Stimulated activated CD4-positive, alpha-beta T cell treated with anti-CD3 and anti-CD28 coated beads, Interleukin-2, amount 100 ng/mL, for 48 hours (primary cell): ENCODE data around the gene SIN3B.
"Not testable (repeated sequence)": the region's sequence is repeated elsewhere in the genome, so short reads cannot be mapped to it uniquely, and the experiment has no call there.

ENCODE experiments used
- DNase-seq, 2 donors: peaks; one replicate each; pipeline ENCODE4 v3.0.0-alpha.2; 2020

The SIN3B gene

GRCh38 chr19:16871871-16872270, 42.7 kb downstream of the SIN3B start:
- no peak for DNase-seq

- DNase-seq: no peak
Measured at GRCh38 chr19:16872728-16873127, 43.5 kb downstream of the SIN3B start.

GRCh38 chr19:16873594-16873993, 44.4 kb downstream of the SIN3B start:
- no peak for DNase-seq

GRCh38 chr19:16874250-16874977, 45.2 kb downstream of the SIN3B start:
- DNase-seq: no peak

- DNase-seq: not testable (repeated sequence)
Measured at GRCh38 chr19:16874978-16875299, 45.7 kb downstream of the SIN3B start.

- no peak for DNase-seq
Measured at GRCh38 chr19:16875584-16876555, 46.7 kb downstream of the SIN3B start.

GRCh38 chr19:16876904-16877361, 47.7 kb downstream of the SIN3B start:
- no peak for DNase-seq

- DNase-seq: no peak
Measured at GRCh38 chr19:16877581-16877980, 48.4 kb downstream of the SIN3B start.

- DNase-seq: no peak
Measured at GRCh38 chr19:16878181-16878965, 49.2 kb downstream of the SIN3B start.

- DNase-seq: no peak
Measured at GRCh38 chr19:16880884-16881554, 51.8 kb downstream of the SIN3B start.

GRCh38 chr19:16882146-16882545, 52.9 kb downstream of the SIN3B start:
- no peak for DNase-seq

GRCh38 chr19:16883522-16883921, 54.3 kb downstream of the SIN3B start:
- no peak for DNase-seq

- no peak for DNase-seq
Measured at GRCh38 chr19:16885166-16885565, 56.0 kb downstream of the SIN3B start.

- no peak for DNase-seq
Measured at GRCh38 chr19:16886305-16886880, 57.2 kb downstream of the SIN3B start.

- DNase-seq: no peak
Measured at GRCh38 chr19:16887353-16888265, 58.4 kb downstream of the SIN3B start.

GRCh38 chr19:16888629-16889365, 59.6 kb downstream of the SIN3B start, which contains the start of gene F2RL3:
TSS of gene F2RL3 (plus strand) at chr19:16888999. CDS start at chr19:16889190, 191 bp downstream.
- DNase-seq: no peak

GRCh38 chr19:16889366-16889882, 60.2 kb downstream of the SIN3B start:
- DNase-seq: no peak

GRCh38 chr19:16889883-16890460, 60.8 kb downstream of the SIN3B start:
- DNase-seq: no peak

GRCh38 chr19:16890461-16891184, 61.4 kb downstream of the SIN3B start:
- no peak for DNase-seq
